Measurements from ENCODE around the gene SLA2.

SLA2 gene

DNA sequence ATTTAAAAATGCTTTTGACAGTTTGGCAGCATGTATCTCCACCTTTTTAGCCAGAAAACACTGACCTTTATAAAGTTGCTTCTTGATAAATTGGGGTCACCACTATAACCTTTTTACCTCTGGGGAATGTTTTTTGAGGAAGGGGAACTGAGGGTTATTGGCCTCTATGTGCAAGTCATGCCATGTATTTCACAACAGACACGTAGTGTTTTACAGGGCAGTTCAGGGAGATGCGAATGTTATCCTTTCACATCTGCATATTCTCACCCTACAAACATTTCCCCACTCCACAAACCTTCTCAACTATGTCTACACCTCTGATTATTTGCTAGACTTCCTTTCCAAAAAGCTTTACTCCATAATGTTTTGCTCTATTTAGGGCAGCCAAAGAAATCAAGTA, 17.0 kb upstream of the SLA2 start:
- H3K4me1 ChIP-seq (ENCODE audit: insufficient read depth, low read length, poor library complexity, severe bottlenecking) = peaks cover 7% of the 10 kb centered on the region
- peaks cover 6% of the 10 kb centered on the region for H4K20me1 ChIP-seq (ENCODE audit: insufficient read depth, low read length, poor library complexity, severe bottlenecking)
- H3K9ac ChIP-seq (ENCODE audit: low read depth, low read length, poor library complexity, severe bottlenecking) = no peak overlapping the region
- TF ChIP-seq, protein P1, sequence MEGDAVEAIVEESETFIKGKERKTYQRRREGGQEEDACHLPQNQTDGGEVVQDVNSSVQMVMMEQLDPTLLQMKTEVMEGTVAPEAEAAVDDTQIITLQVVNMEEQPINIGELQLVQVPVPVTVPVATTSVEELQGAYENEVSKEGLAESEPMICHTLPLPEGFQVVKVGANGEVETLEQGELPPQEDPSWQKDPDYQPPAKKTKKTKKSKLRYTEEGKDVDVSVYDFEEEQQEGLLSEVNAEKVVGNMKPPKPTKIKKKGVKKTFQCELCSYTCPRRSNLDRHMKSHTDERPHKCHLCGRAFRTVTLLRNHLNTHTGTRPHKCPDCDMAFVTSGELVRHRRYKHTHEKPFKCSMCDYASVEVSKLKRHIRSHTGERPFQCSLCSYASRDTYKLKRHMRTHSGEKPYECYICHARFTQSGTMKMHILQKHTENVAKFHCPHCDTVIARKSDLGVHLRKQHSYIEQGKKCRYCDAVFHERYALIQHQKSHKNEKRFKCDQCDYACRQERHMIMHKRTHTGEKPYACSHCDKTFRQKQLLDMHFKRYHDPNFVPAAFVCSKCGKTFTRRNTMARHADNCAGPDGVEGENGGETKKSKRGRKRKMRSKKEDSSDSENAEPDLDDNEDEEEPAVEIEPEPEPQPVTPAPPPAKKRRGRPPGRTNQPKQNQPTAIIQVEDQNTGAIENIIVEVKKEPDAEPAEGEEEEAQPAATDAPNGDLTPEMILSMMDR (conservative IDR thresholded peaks at IDR 0.05; ENCODE audit: low read length) = no peak
- TF ChIP-seq EZH2phosphoT487 (IDR thresholded peaks at IDR 0.05; ENCODE audit: borderline replicate concordance) = no peak
- H3F3A ChIP-seq (ENCODE audit: low read depth) = no peaks in the 10 kb centered on the region
- H3K4me2 ChIP-seq (ENCODE audit: low read depth, low read length, poor library complexity, severe bottlenecking) = no peak overlapping the region
- H3K9me2 ChIP-seq (replicated peaks; ENCODE audit: low read depth, low read length) = no peaks in the 10 kb centered on the region
- H3K36me3 ChIP-seq (ENCODE audit: insufficient read depth, low read length) = no peaks in the 10 kb centered on the region
- H3K27me3 ChIP-seq (ENCODE audit: insufficient read depth, low read length, poor library complexity, severe bottlenecking) = no peaks in the 10 kb centered on the region
- no peak overlapping the region for H2AFZ ChIP-seq (ENCODE audit: low read length)
- no peaks in the 10 kb centered on the region for H3K9me3 ChIP-seq (ENCODE audit: insufficient read depth, low read depth, low read length)
- H3K4me3 ChIP-seq (ENCODE audit: low read length, poor library complexity, severe bottlenecking) = no peak overlapping the region
- no peaks in the 10 kb centered on the region for H3K79me2 ChIP-seq (ENCODE audit: insufficient read depth, low read length)

DNA sequence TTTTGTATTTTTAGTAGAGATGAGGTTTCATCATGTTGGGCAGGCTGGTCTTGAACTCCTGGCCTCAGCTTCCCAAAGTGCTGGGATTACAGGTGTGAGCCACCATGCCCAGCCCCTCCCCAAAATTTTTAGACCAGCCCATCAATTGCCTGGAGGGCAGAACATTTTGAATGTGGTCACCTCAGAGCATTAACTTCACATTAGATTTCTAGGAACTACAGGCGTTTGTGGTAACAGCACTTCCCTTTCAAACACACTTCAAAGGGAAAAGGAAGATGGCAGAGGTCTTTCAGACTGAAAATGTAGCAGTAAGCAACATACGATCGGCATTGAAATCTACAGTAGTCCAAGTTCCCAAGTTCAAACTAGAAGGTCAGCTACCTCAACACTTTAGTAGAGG, 12.3 kb upstream of the SLA2 start:
- Histone ChIP-seq H3K9me2 (replicated peaks; ENCODE audit: low read depth, low read length) (no peaks in the 10 kb centered on the region), H3K36me3 (ENCODE audit: insufficient read depth, low read length) (no peaks in the 10 kb centered on the region), H2AFZ (ENCODE audit: low read length) (no peak overlapping the region), H3F3A (ENCODE audit: low read depth) (no peaks in the 10 kb centered on the region), H3K9me3 (ENCODE audit: insufficient read depth, low read depth, low read length) (no peaks in the 10 kb centered on the region), H3K4me1 (ENCODE audit: insufficient read depth, low read length, poor library complexity, severe bottlenecking) (peaks cover 7% of the 10 kb centered on the region), H4K20me1 (ENCODE audit: insufficient read depth, low read length, poor library complexity, severe bottlenecking) (peaks cover 13% of the 10 kb centered on the region), H3K79me2 (ENCODE audit: insufficient read depth, low read length) (no peaks in the 10 kb centered on the region), H3K9ac (ENCODE audit: low read depth, low read length, poor library complexity, severe bottlenecking) (no peak overlapping the region), H3K4me2 (ENCODE audit: low read depth, low read length, poor library complexity, severe bottlenecking) (peak overlapping the region; percentile 13), H3K27me3 (ENCODE audit: insufficient read depth, low read length, poor library complexity, severe bottlenecking) (no peaks in the 10 kb centered on the region), H3K4me3 (ENCODE audit: low read length, poor library complexity, severe bottlenecking) (no peak overlapping the region)
- TF ChIP-seq, protein P1 (conservative IDR thresholded peaks at IDR 0.05; ENCODE audit: low read length) = no peak
- TF ChIP-seq EZH2phosphoT487 (IDR thresholded peaks at IDR 0.05; ENCODE audit: borderline replicate concordance) = peak; percentile 8; the same call in 1 of the 2 replicates

DNA sequence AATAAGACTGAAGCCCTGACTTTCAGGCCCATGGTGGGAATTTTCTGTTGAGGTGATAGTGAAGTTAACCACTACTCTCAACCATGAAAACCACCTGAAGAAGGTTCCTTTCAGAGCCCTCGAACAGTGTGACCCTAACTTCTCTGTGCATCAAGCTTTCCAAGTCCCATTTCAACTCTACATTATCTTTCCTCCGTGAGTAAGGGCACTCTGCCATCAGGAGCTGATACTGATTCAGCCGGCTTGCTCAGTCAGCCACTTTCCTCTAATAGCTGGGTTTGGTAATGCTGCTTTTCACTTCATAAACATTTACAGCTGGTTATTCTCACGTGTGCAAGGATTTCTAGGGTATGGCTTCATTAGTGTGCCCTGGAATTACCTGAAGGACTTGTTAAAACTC, 10.7 kb upstream of the SLA2 start:
- peaks cover 13% of the 10 kb centered on the region for H4K20me1 ChIP-seq (ENCODE audit: insufficient read depth, low read length, poor library complexity, severe bottlenecking)
- no peak overlapping the region for H3K9ac ChIP-seq (ENCODE audit: low read depth, low read length, poor library complexity, severe bottlenecking)
- H3K27me3 ChIP-seq (ENCODE audit: insufficient read depth, low read length, poor library complexity, severe bottlenecking) = no peaks in the 10 kb centered on the region
- no peaks in the 10 kb centered on the region for H3F3A ChIP-seq (ENCODE audit: low read depth)
- no peaks in the 10 kb centered on the region for H3K79me2 ChIP-seq (ENCODE audit: insufficient read depth, low read length)
- H3K9me2 ChIP-seq (replicated peaks; ENCODE audit: low read depth, low read length) = no peaks in the 10 kb centered on the region
- H3K4me2 ChIP-seq (ENCODE audit: low read depth, low read length, poor library complexity, severe bottlenecking) = no peak overlapping the region
- H3K9me3 ChIP-seq (ENCODE audit: insufficient read depth, low read depth, low read length) = no peaks in the 10 kb centered on the region
- no peak overlapping the region for H3K4me3 ChIP-seq (ENCODE audit: low read length, poor library complexity, severe bottlenecking)
- H3K36me3 ChIP-seq (ENCODE audit: insufficient read depth, low read length) = no peaks in the 10 kb centered on the region
- TF ChIP-seq, protein P1 (conservative IDR thresholded peaks at IDR 0.05; ENCODE audit: low read length) = no peak
- no peak for TF ChIP-seq EZH2phosphoT487 (IDR thresholded peaks at IDR 0.05; ENCODE audit: borderline replicate concordance)
- no peak overlapping the region for H2AFZ ChIP-seq (ENCODE audit: low read length)
- H3K4me1 ChIP-seq (ENCODE audit: insufficient read depth, low read length, poor library complexity, severe bottlenecking) = peaks cover 7% of the 10 kb centered on the region

Measured in Loucy (cell line).